GM12875 (cell line): ENCODE data around the gene IFT80.

Experiments
- H3K4me3 ChIP-seq: one replicate; pipeline ENCODE4 v1.5.1; 2011; ENCODE audit warnings: low read depth, low read length, control low read depth
- CTCF ChIP-seq: IDR thresholded peaks from 2 replicates; pipeline ENCODE4 v1.5.1; 2011; ENCODE audit warnings: low read depth, mild to moderate bottlenecking, control low read depth, inconsistent platforms, low read length, moderate library complexity, borderline replicate concordance; ENCODE audit not compliant: insufficient read depth

Gene IFT80

GRCh38 chr3:160302806-160303205, 96.2 kb downstream of the IFT80 start:
- no peak for TF ChIP-seq CTCF
- H3K4me3 ChIP-seq, result no peak overlapping the region

GRCh38 chr3:160296591-160296990, 102.4 kb downstream of the IFT80 start:
- H3K4me3 ChIP-seq, result no peak overlapping the region
- TF ChIP-seq CTCF, result no peak

GRCh38 chr3:160291909-160292299, 107.1 kb downstream of the IFT80 start:
- no peak for TF ChIP-seq CTCF
- no peak overlapping the region for H3K4me3 ChIP-seq

GRCh38 chr3:160291290-160291908, 107.6 kb downstream of the IFT80 start:
- TF ChIP-seq CTCF, result no peak
- no peak overlapping the region for H3K4me3 ChIP-seq

GRCh38 chr3:160287666-160288065, 111.4 kb downstream of the IFT80 start:
- no peak for TF ChIP-seq CTCF
- H3K4me3 ChIP-seq, result no peak overlapping the region

- no peak for TF ChIP-seq CTCF
- no peak overlapping the region for H3K4me3 ChIP-seq
Observed at GRCh38 chr3:160286231-160286630, 112.8 kb downstream of the IFT80 start.

- no peak overlapping the region for H3K4me3 ChIP-seq
- no peak for TF ChIP-seq CTCF
Observed at GRCh38 chr3:160280836-160281235, 118.2 kb downstream of the IFT80 start.
